ENCODE measurements around the gene ATN1. TPM values are rescaled to one million over a fixed set of nuclear protein-coding genes. Genes with fewer than 3 reads are reported as not detected.

ATN1 gene
- total and polyA plus RNA-seq, 2 donors from 2014 or later: 34.2 to 119 TPM

DNA sequence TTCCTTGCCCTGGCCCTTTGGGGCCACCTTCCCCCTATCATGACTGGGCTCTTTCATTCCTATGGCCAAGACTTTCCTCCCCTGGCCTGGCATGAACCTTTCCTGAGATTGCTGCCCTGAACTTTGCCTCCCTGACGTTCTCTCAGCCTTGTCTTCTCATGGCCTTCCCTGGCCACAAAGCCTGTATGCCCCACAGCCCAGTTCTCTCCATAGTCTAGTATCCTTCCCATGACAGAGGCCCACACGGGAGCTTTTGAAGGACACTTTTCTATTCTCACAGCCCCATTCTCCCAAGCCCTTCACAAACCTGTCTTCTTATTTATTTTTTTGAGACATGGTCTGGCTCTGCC, 11.4 kb downstream of the ATN1 start:
- Histone ChIP-seq H3K9ac (ENCODE audit: low read length in 3 of 3) (no peak overlapping the region), H3K9me3 (ENCODE audit: control insufficient read depth in 2 of 3, insufficient read depth in 1 of 3, low read length in 3 of 3) (no peaks in the 10 kb centered on the region), H3K4me3 (ENCODE audit: low read length in 3 of 3) (no peak overlapping the region), H3K4me1 (ENCODE audit: control insufficient read depth in 2 of 3, insufficient read depth in 2 of 3, low read depth in 1 of 3, low read length in 3 of 3) (peaks cover 0 to 18% (median 11%) of the 10 kb centered on the region in 3 donors), H3K36me3 (ENCODE audit: control insufficient read depth in 2 of 3, insufficient read depth in 3 of 3, low read length in 3 of 3) (peaks cover 3 to 4% (median 4%) of the 10 kb centered on the region in 3 donors), H3K27me3 (ENCODE audit: control insufficient read depth, insufficient read depth, low read length) (no peaks in the 10 kb centered on the region), H3K27ac (ENCODE audit: low read depth in 2 of 2, low read length in 2 of 2) (no peak overlapping the region)
- no peak for DNase-seq
- TF ChIP-seq, protein P1, sequence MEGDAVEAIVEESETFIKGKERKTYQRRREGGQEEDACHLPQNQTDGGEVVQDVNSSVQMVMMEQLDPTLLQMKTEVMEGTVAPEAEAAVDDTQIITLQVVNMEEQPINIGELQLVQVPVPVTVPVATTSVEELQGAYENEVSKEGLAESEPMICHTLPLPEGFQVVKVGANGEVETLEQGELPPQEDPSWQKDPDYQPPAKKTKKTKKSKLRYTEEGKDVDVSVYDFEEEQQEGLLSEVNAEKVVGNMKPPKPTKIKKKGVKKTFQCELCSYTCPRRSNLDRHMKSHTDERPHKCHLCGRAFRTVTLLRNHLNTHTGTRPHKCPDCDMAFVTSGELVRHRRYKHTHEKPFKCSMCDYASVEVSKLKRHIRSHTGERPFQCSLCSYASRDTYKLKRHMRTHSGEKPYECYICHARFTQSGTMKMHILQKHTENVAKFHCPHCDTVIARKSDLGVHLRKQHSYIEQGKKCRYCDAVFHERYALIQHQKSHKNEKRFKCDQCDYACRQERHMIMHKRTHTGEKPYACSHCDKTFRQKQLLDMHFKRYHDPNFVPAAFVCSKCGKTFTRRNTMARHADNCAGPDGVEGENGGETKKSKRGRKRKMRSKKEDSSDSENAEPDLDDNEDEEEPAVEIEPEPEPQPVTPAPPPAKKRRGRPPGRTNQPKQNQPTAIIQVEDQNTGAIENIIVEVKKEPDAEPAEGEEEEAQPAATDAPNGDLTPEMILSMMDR (IDR thresholded peaks at IDR 0.05; ENCODE audit: borderline replicate concordance, extremely low read depth, insufficient read depth): no peak
- intact Hi-C loops (cut with DNase I): no loop called here
- FAIRE-seq: no peak

DNA sequence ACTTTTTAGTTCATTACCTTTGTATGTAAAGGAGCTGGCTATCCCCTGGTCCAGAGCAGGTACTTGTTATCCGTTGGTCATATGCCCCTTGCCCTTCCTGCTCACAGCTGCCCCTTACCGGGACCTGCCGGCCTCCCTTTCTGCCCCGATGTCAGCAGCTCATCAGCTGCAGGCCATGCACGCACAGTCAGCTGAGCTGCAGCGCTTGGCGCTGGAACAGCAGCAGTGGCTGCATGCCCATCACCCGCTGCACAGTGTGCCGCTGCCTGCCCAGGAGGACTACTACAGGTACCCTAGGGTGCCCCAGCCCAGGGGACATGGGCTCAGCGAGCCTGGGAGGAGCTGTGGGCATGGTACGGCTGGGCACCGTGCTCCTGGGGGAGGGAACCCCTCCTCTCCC, 13.5 kb downstream of the ATN1 start:
- FAIRE-seq: no peak
- Histone ChIP-seq H3K27ac (ENCODE audit: low read depth in 2 of 2, low read length in 2 of 2) (no peak overlapping the region), H3K9me3 (ENCODE audit: control insufficient read depth in 2 of 3, insufficient read depth in 1 of 3, low read length in 3 of 3) (no peaks in the 10 kb centered on the region), H3K4me1 (ENCODE audit: control insufficient read depth in 2 of 3, insufficient read depth in 2 of 3, low read depth in 1 of 3, low read length in 3 of 3) (peaks cover 0 to 31% (median 24%) of the 10 kb centered on the region in 3 donors), H3K27me3 (ENCODE audit: control insufficient read depth, insufficient read depth, low read length) (no peaks in the 10 kb centered on the region), H3K9ac (ENCODE audit: low read length in 3 of 3) (no peak overlapping the region), H3K4me3 (ENCODE audit: low read length in 3 of 3) (no peak overlapping the region), H3K36me3 (ENCODE audit: control insufficient read depth in 2 of 3, insufficient read depth in 3 of 3, low read length in 3 of 3) (peaks cover 0 to 4% (median 3%) of the 10 kb centered on the region in 3 donors)
- TF ChIP-seq, protein P1 (IDR thresholded peaks at IDR 0.05; ENCODE audit: borderline replicate concordance, extremely low read depth, insufficient read depth): no peak
- peak in 2 of 5 donors; percentile 57 to 79 for DNase-seq
- intact Hi-C loops (cut with DNase I): loop anchor here (10.0 kb wide), 1 partner anchor 154 kb away; the partner anchor contains the start of gene C1R

DNA sequence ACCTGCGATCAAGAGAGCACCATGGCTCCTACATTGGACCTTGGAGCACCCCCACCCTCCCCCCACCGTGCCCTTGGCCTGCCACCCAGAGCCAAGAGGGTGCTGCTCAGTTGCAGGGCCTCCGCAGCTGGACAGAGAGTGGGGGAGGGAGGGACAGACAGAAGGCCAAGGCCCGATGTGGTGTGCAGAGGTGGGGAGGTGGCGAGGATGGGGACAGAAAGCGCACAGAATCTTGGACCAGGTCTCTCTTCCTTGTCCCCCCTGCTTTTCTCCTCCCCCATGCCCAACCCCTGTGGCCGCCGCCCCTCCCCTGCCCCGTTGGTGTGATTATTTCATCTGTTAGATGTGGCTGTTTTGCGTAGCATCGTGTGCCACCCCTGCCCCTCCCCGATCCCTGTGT, 14.0 kb downstream of the ATN1 start:
- Histone ChIP-seq H3K9me3 (ENCODE audit: control insufficient read depth in 2 of 3, insufficient read depth in 1 of 3, low read length in 3 of 3) (no peaks in the 10 kb centered on the region), H3K4me1 (ENCODE audit: control insufficient read depth in 2 of 3, insufficient read depth in 2 of 3, low read depth in 1 of 3, low read length in 3 of 3) (peaks cover 0 to 34% (median 26%) of the 10 kb centered on the region in 3 donors), H3K9ac (ENCODE audit: low read length in 3 of 3) (no peak overlapping the region), H3K36me3 (ENCODE audit: control insufficient read depth in 2 of 3, insufficient read depth in 3 of 3, low read length in 3 of 3) (peaks cover 0 to 4% (median 3%) of the 10 kb centered on the region in 3 donors), H3K4me3 (ENCODE audit: low read length in 3 of 3) (no peak overlapping the region), H3K27ac (ENCODE audit: low read depth in 2 of 2, low read length in 2 of 2) (no peak overlapping the region), H3K27me3 (ENCODE audit: control insufficient read depth, insufficient read depth, low read length) (no peaks in the 10 kb centered on the region)
- intact Hi-C loops (cut with DNase I): loop anchor here (10.0 kb wide), 1 partner anchor 153 kb away; the partner anchor contains the start of gene C1R
- FAIRE-seq: no peak
- DNase-seq: peak in 2 of 5 donors; percentile 68 to 80
- TF ChIP-seq, protein P1 (IDR thresholded peaks at IDR 0.05; ENCODE audit: borderline replicate concordance, extremely low read depth, insufficient read depth): no peak

DNA sequence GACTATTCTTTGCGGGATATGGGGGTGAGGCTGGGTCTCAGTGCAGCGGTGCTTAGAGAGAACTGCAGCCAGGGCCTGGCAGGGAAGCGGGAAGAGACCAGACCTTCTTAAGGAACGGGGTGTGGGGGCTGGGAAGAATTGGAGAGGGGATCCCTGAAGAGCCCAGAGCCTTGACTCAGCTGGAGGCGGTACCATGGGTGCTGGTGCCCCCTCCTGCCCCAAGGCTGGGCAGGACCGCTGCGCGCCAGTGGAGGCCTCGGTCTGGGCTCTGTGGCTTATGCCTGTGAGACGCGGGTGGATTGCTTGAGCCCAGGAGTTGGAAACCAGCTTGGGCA, 14.5 kb downstream of the ATN1 start:
- DNase-seq (peak in 1 of 5 donors; percentile 72), FAIRE-seq (no peak)
- Histone ChIP-seq H3K4me3 (ENCODE audit: low read length in 3 of 3) (no peak overlapping the region), H3K27ac (ENCODE audit: low read depth in 2 of 2, low read length in 2 of 2) (no peak overlapping the region), H3K4me1 (ENCODE audit: control insufficient read depth in 2 of 3, insufficient read depth in 2 of 3, low read depth in 1 of 3, low read length in 3 of 3) (peaks cover 0 to 36% (median 29%) of the 10 kb centered on the region in 3 donors), H3K9me3 (ENCODE audit: control insufficient read depth in 2 of 3, insufficient read depth in 1 of 3, low read length in 3 of 3) (no peaks in the 10 kb centered on the region), H3K9ac (ENCODE audit: low read length in 3 of 3) (no peak overlapping the region), H3K36me3 (ENCODE audit: control insufficient read depth in 2 of 3, insufficient read depth in 3 of 3, low read length in 3 of 3) (peaks cover 0 to 4% (median 3%) of the 10 kb centered on the region in 3 donors), H3K27me3 (ENCODE audit: control insufficient read depth, insufficient read depth, low read length) (no peaks in the 10 kb centered on the region)
- intact Hi-C loops (cut with DNase I): loop anchor here (10.0 kb wide), 1 partner anchor 153 kb away; the partner anchor contains the start of gene C1R
- TF ChIP-seq, protein P1 (IDR thresholded peaks at IDR 0.05; ENCODE audit: borderline replicate concordance, extremely low read depth, insufficient read depth): no peak

Measured in kidney (tissue), 14 donors.